ENCODE measurements around the gene S100A9. TPM values are rescaled to one million over a fixed set of nuclear protein-coding genes. Genes with fewer than 3 reads are reported as not detected.

The S100A9 gene
- polyA plus RNA-seq, 3 donors, result 20,498 to 43,602 (median 40,800) TPM

DNA sequence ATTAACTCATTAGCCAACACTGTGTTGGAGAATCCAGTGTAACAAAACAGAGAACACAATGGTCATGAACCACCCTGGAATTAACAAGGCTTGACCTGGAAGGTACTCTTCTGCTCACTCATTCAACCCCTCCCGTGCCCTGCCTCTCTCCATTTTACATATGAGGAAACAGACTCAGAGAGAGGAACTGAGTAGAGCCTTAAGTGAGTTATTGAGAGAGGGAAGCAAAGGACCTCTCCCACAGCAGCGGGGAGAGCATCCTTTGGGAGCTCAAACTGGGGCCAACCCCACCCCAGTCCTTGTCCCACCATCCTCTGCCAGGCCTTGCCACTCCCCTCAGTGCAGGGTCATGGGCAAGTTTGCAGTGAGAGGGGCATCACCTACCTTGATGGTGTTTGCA, 16.4 kb downstream of the S100A9 start:
- Histone ChIP-seq H3K4me1 (ENCODE audit: control insufficient read depth in 1 of 2, insufficient read depth in 2 of 2, low read length in 2 of 2) (peaks cover 98 to 100% of the 10 kb centered on the region in 2 donors), H2AFZ (ENCODE audit: insufficient read depth, low read depth, low read length, poor library complexity, severe bottlenecking) (no peak overlapping the region), H4K20me1 (ENCODE audit: insufficient read depth, low read length) (no peaks in the 10 kb centered on the region), H3K36me3 (replicated peaks in 1 of 2; ENCODE audit: control insufficient read depth in 1 of 2, insufficient read depth in 2 of 2, low read length in 2 of 2) (no peaks in the 10 kb centered on the region), H3K27ac (ENCODE audit: low read depth in 1 of 2, low read length in 2 of 2) (peak overlapping the region; percentile 58 to 89), H3K4me2 (replicated peaks; ENCODE audit: extremely low read depth, low read length, poor library complexity, severe bottlenecking) (peak overlapping the region; percentile 83), H3K79me2 (ENCODE audit: insufficient read depth, low read length) (peaks cover 58% of the 10 kb centered on the region), H3K9me3 (replicated peaks in 1 of 2; ENCODE audit: control insufficient read depth in 1 of 2, insufficient read depth in 1 of 2, low read length in 2 of 2) (no peaks in the 10 kb centered on the region), H3K9ac (ENCODE audit: insufficient read depth, low read length, poor library complexity, severe bottlenecking) (peak overlapping the region; percentile 48), H3K4me3 (replicated peaks in 1 of 3; ENCODE audit: low read depth in 2 of 3, low read length in 3 of 3) (peak overlapping the region; percentile 19 to 75 (median 19)), H3K27me3 (ENCODE audit: control insufficient read depth in 2 of 2, insufficient read depth in 2 of 2, low read length in 2 of 2) (no peaks in the 10 kb centered on the region)
- Mint-ChIP-seq H3K27me3 (ENCODE audit: low read depth in 3 of 3) (no peaks in the 10 kb centered on the region), H3K4me1 (peaks cover 97% of the 10 kb centered on the region), H3K36me3 (peaks cover 19% of the 10 kb centered on the region in 2 donors), H3K4me3 (peak overlapping the region; percentile 47 to 88), H3K27ac (peak overlapping the region; percentile 91 to 98 (median 97)), H3K9me3 (peaks cover 0 to 6% (median 1%) of the 10 kb centered on the region in 7 donors)
- intact Hi-C loops (cut with micrococcal nuclease), result loop anchor here in 1 of 2 donors (1.0 kb wide), 1 partner anchor 9 kb away; no protein-coding TSS in a partner anchor
- no CpG with 5 or more reads among the region's 2 CpGs for WGBS (ENCODE audit: insufficient coverage)
- TF ChIP-seq, protein P1, sequence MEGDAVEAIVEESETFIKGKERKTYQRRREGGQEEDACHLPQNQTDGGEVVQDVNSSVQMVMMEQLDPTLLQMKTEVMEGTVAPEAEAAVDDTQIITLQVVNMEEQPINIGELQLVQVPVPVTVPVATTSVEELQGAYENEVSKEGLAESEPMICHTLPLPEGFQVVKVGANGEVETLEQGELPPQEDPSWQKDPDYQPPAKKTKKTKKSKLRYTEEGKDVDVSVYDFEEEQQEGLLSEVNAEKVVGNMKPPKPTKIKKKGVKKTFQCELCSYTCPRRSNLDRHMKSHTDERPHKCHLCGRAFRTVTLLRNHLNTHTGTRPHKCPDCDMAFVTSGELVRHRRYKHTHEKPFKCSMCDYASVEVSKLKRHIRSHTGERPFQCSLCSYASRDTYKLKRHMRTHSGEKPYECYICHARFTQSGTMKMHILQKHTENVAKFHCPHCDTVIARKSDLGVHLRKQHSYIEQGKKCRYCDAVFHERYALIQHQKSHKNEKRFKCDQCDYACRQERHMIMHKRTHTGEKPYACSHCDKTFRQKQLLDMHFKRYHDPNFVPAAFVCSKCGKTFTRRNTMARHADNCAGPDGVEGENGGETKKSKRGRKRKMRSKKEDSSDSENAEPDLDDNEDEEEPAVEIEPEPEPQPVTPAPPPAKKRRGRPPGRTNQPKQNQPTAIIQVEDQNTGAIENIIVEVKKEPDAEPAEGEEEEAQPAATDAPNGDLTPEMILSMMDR (IDR thresholded peaks at IDR 0.05), result no peak
- DNase-seq, result peak in 2 of 3 donors; percentile 77 to 79

DNA sequence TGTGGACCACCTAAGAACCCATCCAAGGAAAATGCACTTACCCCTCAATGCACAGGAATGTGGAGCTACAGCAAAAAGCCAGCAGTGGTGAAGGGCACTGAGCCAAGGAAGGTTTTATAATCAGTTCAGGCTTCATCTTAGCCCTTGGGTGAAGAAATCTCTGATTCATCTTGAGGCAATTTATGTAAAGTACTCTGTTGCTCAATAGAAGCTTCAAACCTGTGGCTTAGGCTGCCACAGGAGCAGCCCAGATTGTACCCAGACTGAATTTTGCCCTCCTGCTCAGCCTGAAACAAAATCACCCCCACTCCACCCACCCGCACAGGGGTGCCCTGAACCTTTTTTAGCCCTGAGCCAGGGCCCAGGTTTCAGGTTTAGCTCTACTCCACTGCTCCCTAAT, 17.9 kb downstream of the S100A9 start, which contains the start of gene S100A12:
S100A12 (minus strand) TSS at position 111 of the 400 bp plus-strand sequence. CDS start 1,029 bp downstream, outside the sequence.
- Mint-ChIP-seq H3K27me3 (ENCODE audit: low read depth in 3 of 3) (no peaks in the 10 kb centered on the region), H3K27ac (peak within 1 kb of the TSS; percentile 91 to 98 (median 97)), H3K4me3 (peak within 1 kb of the TSS; percentile 73 to 88), H3K4me1 (peaks cover 88% of the 10 kb centered on the region), H3K9me3 (peaks cover 0 to 6% (median 0%) of the 10 kb centered on the region in 7 donors), H3K36me3 (peaks cover 19 to 22% of the 10 kb centered on the region in 2 donors)
- H3K79me2 ChIP-seq (ENCODE audit: insufficient read depth, low read length), result peaks cover 45% of the 10 kb centered on the region
- H3K4me3 ChIP-seq (replicated peaks in 1 of 3; ENCODE audit: low read depth in 2 of 3, low read length in 3 of 3), result peak within 1 kb of the TSS; percentile 19 to 75 (median 46)
- no peaks in the 10 kb centered on the region for H3K27me3 ChIP-seq (ENCODE audit: control insufficient read depth in 2 of 2, insufficient read depth in 2 of 2, low read length in 2 of 2)
- H4K20me1 ChIP-seq (ENCODE audit: insufficient read depth, low read length), result no peaks in the 10 kb centered on the region
- H3K36me3 ChIP-seq (replicated peaks in 1 of 2; ENCODE audit: control insufficient read depth in 1 of 2, insufficient read depth in 2 of 2, low read length in 2 of 2), result no peaks in the 10 kb centered on the region
- peaks cover 88 to 93% of the 10 kb centered on the region in 2 donors for H3K4me1 ChIP-seq (ENCODE audit: control insufficient read depth in 1 of 2, insufficient read depth in 2 of 2, low read length in 2 of 2)
- peak within 1 kb of the TSS; percentile 83 for H3K4me2 ChIP-seq (replicated peaks; ENCODE audit: extremely low read depth, low read length, poor library complexity, severe bottlenecking)
- peak; percentile 73 to 97 (median 90) for DNase-seq
- H3K27ac ChIP-seq (ENCODE audit: low read depth in 1 of 2, low read length in 2 of 2), result peak within 1 kb of the TSS; percentile 58 to 89
- TF ChIP-seq, protein P1 (IDR thresholded peaks at IDR 0.05), result no peak
- peak within 1 kb of the TSS; percentile 38 for H2AFZ ChIP-seq (ENCODE audit: insufficient read depth, low read depth, low read length, poor library complexity, severe bottlenecking)
- H3K9me3 ChIP-seq (replicated peaks in 1 of 2; ENCODE audit: control insufficient read depth in 1 of 2, insufficient read depth in 1 of 2, low read length in 2 of 2), result peaks cover 0 to 4% of the 10 kb centered on the region in 2 donors
- peak within 1 kb of the TSS; percentile 48 for H3K9ac ChIP-seq (ENCODE audit: insufficient read depth, low read length, poor library complexity, severe bottlenecking)
- intact Hi-C loops (cut with micrococcal nuclease), result no loop called here
- WGBS (ENCODE audit: insufficient coverage), result no CpG with 5 or more reads among the region's 1 CpG
